ENCODE measurements around the gene TMEM117. TPM values are rescaled to one million over a fixed set of nuclear protein-coding genes. Genes with fewer than 3 reads are reported as not detected.

Gene TMEM117
- total RNA-seq, 6 experiments from 2014 or later = 2.4 to 15.3 (median 3.1) TPM

DNA sequence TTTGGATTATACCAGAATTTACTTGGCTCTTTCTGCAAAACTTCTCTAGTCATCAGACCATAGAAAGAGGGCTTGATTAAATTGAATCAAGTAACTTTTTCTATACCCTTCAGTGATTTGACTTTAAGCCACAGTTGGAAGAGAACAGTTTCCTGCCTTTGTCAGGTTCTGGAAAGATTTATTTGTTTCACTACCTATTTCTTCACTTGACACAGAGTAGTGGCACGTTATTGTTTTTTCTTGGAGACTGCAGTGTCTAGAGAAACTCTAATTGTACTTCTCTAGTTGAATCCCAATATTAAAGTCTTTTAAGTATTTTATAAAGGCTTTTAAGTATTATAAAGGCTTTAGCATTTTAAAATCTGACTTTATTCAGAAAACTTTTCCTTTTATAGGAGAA lies 138.1 kb downstream of the TMEM117 start:
- no peaks in the 10 kb centered on the region for H3K27me3 ChIP-seq
- H3K27ac ChIP-seq = no peak overlapping the region
- TF ChIP-seq, protein P1, sequence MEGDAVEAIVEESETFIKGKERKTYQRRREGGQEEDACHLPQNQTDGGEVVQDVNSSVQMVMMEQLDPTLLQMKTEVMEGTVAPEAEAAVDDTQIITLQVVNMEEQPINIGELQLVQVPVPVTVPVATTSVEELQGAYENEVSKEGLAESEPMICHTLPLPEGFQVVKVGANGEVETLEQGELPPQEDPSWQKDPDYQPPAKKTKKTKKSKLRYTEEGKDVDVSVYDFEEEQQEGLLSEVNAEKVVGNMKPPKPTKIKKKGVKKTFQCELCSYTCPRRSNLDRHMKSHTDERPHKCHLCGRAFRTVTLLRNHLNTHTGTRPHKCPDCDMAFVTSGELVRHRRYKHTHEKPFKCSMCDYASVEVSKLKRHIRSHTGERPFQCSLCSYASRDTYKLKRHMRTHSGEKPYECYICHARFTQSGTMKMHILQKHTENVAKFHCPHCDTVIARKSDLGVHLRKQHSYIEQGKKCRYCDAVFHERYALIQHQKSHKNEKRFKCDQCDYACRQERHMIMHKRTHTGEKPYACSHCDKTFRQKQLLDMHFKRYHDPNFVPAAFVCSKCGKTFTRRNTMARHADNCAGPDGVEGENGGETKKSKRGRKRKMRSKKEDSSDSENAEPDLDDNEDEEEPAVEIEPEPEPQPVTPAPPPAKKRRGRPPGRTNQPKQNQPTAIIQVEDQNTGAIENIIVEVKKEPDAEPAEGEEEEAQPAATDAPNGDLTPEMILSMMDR (IDR thresholded peaks at IDR 0.05) = no peak
- TF ChIP-seq POLR2A (IDR thresholded peaks at IDR 0.05) = no peak
- no peaks in the 10 kb centered on the region for H3K36me3 ChIP-seq
- WGBS (ENCODE audit: insufficient coverage, low coverage, low lambda C conversion rate, missing lambda C conversion rate) = 46% methylated on average over 1 of the region's 1 CpG
- no peak for ATAC-seq
- intact Hi-C loops (cut with DNase I) = no loop called here
- DNase-seq = no peak
- no peak overlapping the region for H3K4me3 ChIP-seq
- no peaks in the 10 kb centered on the region for H3K4me1 ChIP-seq
- no peaks in the 10 kb centered on the region for H3K9me3 ChIP-seq

DNA sequence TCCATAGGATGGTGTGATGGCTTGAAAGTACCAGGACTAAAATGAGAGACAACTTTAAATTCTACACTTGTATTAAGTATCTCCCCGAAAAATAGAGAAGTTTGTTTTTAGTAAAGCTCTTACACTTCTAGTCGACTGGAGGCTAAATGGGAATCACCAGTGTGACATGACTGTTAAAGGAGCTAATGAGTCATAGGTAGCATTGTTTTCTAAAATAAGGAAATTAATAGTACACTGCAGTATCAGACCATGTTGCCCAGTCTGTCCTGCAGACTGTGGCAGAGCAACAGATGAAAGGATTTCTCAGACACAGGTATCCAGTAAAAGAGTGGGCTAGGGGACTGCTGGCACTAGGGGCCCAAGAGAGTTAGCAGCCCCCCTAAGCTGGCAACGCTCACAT lies 140.1 kb downstream of the TMEM117 start:
- TF ChIP-seq, protein P1 (IDR thresholded peaks at IDR 0.05) = no peak
- TF ChIP-seq POLR2A (IDR thresholded peaks at IDR 0.05) = no peak
- H3K36me3 ChIP-seq = no peaks in the 10 kb centered on the region
- 92% methylated on average over 2 of the region's 3 CpGs for WGBS (ENCODE audit: insufficient coverage, low coverage, low lambda C conversion rate, missing lambda C conversion rate)
- H3K4me3 ChIP-seq = no peak overlapping the region
- H3K4me1 ChIP-seq = no peaks in the 10 kb centered on the region
- H3K9me3 ChIP-seq = no peaks in the 10 kb centered on the region
- no peak overlapping the region for H3K27ac ChIP-seq
- no peak for ATAC-seq
- H3K27me3 ChIP-seq = no peaks in the 10 kb centered on the region
- intact Hi-C loops (cut with DNase I) = no loop called here
- no peak for DNase-seq

DNA sequence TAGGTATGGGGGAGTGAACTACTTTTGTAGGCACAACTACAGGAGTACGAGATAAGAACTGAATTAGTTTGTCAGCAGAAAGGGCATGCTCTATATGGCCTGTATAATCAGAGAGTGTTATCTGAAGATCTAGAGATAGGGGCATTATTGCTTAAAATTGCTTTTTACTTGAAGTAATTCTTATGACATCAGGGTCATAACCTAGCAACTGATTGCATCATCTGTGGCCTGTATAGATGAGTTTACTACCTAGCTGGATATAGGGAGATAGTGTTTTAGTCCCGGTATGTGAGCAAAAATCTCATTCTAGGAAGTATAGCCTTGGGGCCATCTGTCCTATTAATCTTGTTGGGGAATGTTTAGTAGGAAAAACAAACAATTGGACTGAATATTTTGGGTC lies 142.7 kb downstream of the TMEM117 start:
- DNase-seq (no peak), ATAC-seq (no peak)
- TF ChIP-seq POLR2A (IDR thresholded peaks at IDR 0.05) = no peak
- TF ChIP-seq, protein P1 (IDR thresholded peaks at IDR 0.05) = no peak
- no CpG with 5 or more reads among the region's 2 CpGs for WGBS (ENCODE audit: insufficient coverage, low coverage, low lambda C conversion rate, missing lambda C conversion rate)
- H3K4me1 ChIP-seq = no peaks in the 10 kb centered on the region
- no peaks in the 10 kb centered on the region for H3K36me3 ChIP-seq
- H3K9me3 ChIP-seq = no peaks in the 10 kb centered on the region
- intact Hi-C loops (cut with DNase I) = no loop called here
- H3K4me3 ChIP-seq = no peak overlapping the region
- H3K27ac ChIP-seq = no peak overlapping the region
- H3K27me3 ChIP-seq = no peaks in the 10 kb centered on the region

DNA sequence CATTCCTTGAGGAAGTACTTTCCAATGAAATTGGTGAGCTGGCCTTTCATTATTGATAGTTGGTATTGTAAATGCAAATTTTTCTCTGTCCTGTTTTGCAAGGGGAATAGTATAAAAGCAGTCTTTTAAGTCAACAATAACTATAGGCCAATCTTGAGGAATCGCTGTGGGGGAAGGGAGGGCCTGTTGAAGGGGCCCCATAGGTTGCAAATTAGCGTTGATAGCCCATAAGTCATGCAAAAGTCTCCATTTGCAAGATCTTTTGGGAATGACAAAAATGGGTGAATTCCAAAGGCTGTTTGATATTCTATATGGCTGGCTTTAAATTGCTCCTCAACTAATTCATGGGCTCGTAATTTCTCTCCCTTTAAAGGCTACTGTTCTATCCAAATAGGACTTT lies 143.6 kb downstream of the TMEM117 start:
- DNase-seq (no peak), ATAC-seq (no peak)
- H3K27ac ChIP-seq = no peak overlapping the region
- H3K9me3 ChIP-seq = no peaks in the 10 kb centered on the region
- WGBS (ENCODE audit: insufficient coverage, low coverage, low lambda C conversion rate, missing lambda C conversion rate) = 100% methylated on average over 2 of the region's 3 CpGs
- no peak for TF ChIP-seq POLR2A (IDR thresholded peaks at IDR 0.05)
- TF ChIP-seq, protein P1 (IDR thresholded peaks at IDR 0.05) = no peak
- no peak overlapping the region for H3K4me3 ChIP-seq
- no peaks in the 10 kb centered on the region for H3K27me3 ChIP-seq
- no peaks in the 10 kb centered on the region for H3K36me3 ChIP-seq
- H3K4me1 ChIP-seq = no peaks in the 10 kb centered on the region
- intact Hi-C loops (cut with DNase I) = no loop called here

DNA sequence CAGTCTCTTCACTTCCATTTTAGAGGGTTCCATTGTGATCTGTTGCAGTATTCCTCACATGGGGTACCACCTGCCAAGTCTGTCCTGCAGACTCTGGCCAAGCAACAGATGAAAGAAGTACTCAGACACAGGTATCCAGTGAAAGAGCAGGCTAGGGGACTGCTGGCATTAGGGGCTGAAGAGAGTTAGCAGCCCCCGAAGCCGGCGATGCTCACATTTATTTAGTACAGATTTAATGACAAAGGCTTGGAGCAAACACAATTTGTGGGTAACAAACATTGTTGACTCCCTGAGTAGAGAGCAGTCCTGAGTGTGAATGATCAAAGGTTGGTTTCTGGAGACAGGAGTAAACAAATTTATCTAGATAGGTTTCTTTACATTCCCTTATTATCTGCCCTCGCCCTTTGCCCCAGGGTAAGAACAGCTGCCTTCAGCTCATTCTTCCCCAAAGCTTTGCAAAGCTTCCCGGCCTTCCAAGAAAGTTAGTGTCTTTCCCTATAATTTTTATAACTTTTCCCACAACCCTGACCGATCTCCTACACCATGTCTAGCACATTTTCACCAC lies 144.8 kb downstream of the TMEM117 start:
- no peak overlapping the region for H3K27ac ChIP-seq
- no peaks in the 10 kb centered on the region for H3K36me3 ChIP-seq
- WGBS (ENCODE audit: insufficient coverage, low coverage, low lambda C conversion rate, missing lambda C conversion rate) = 92% methylated on average over 5 of the region's 6 CpGs
- no peaks in the 10 kb centered on the region for H3K9me3 ChIP-seq
- TF ChIP-seq, protein P1 (IDR thresholded peaks at IDR 0.05) = no peak
- TF ChIP-seq POLR2A (IDR thresholded peaks at IDR 0.05) = no peak
- no peak for DNase-seq
- no peaks in the 10 kb centered on the region for H3K27me3 ChIP-seq
- no peak overlapping the region for H3K4me3 ChIP-seq
- intact Hi-C loops (cut with DNase I) = no loop called here
- H3K4me1 ChIP-seq = no peaks in the 10 kb centered on the region
- no peak for ATAC-seq
